Measurements from ENCODE around the gene MAP7.
"Not testable (repeated sequence)": the region's sequence is repeated elsewhere in the genome, so short reads cannot be mapped to it uniquely, and the experiment has no call there.

The MAP7 gene

GRCh38 chr6:136468711-136469110 lies 81.5 kb downstream of the MAP7 start:
- DNase-seq (ENCODE audit: low spot score), result no peak

GRCh38 chr6:136467186-136467585 lies 83.0 kb downstream of the MAP7 start:
- no peak for DNase-seq (ENCODE audit: low spot score)

- DNase-seq (ENCODE audit: low spot score), result no peak
Measured at GRCh38 chr6:136466777-136467176, 83.4 kb downstream of the MAP7 start.

- DNase-seq (ENCODE audit: low spot score), result no peak
Measured at GRCh38 chr6:136465766-136466303, 84.4 kb downstream of the MAP7 start.

GRCh38 chr6:136464874-136465273 lies 85.3 kb downstream of the MAP7 start:
- no peak for DNase-seq (ENCODE audit: low spot score)

- no peak for DNase-seq (ENCODE audit: low spot score)
Measured at GRCh38 chr6:136464148-136464547, 86.1 kb downstream of the MAP7 start.

GRCh38 chr6:136463743-136464142 lies 86.5 kb downstream of the MAP7 start:
- no peak for DNase-seq (ENCODE audit: low spot score)

- DNase-seq (ENCODE audit: low spot score), result no peak
Measured at GRCh38 chr6:136446579-136447187, 103.5 kb downstream of the MAP7 start.

- no peak for DNase-seq (ENCODE audit: low spot score)
Measured at GRCh38 chr6:136446145-136446544, 104.1 kb downstream of the MAP7 start.

- no peak for DNase-seq (ENCODE audit: low spot score)
Measured at GRCh38 chr6:136445063-136445462, 105.2 kb downstream of the MAP7 start.

- DNase-seq (ENCODE audit: low spot score), result no peak
Measured at GRCh38 chr6:136440203-136440602, 110.0 kb downstream of the MAP7 start.

- no peak for DNase-seq (ENCODE audit: low spot score)
Measured at GRCh38 chr6:136439514-136440190, 110.6 kb downstream of the MAP7 start.

GRCh38 chr6:136438441-136438840 lies 111.8 kb downstream of the MAP7 start:
- no peak for DNase-seq (ENCODE audit: low spot score)

- no peak for DNase-seq (ENCODE audit: low spot score)
Measured at GRCh38 chr6:136437246-136437645, 113.0 kb downstream of the MAP7 start.

GRCh38 chr6:136435101-136435500 lies 115.1 kb downstream of the MAP7 start:
- no peak for DNase-seq (ENCODE audit: low spot score)

- DNase-seq (ENCODE audit: low spot score), result not testable (repeated sequence)
Measured at GRCh38 chr6:136431306-136431705, 118.9 kb downstream of the MAP7 start.

GRCh38 chr6:136429264-136430065 lies 120.8 kb downstream of the MAP7 start:
- DNase-seq (ENCODE audit: low spot score), result no peak

- no peak for DNase-seq (ENCODE audit: low spot score)
Measured at GRCh38 chr6:136427378-136427717, 122.9 kb downstream of the MAP7 start.

- no peak for DNase-seq (ENCODE audit: low spot score)
Measured at GRCh38 chr6:136426627-136427377, 123.4 kb downstream of the MAP7 start.

- DNase-seq (ENCODE audit: low spot score), result no peak
Measured at GRCh38 chr6:136425793-136426192, 124.4 kb downstream of the MAP7 start.

- DNase-seq (ENCODE audit: low spot score), result no peak
Measured at GRCh38 chr6:136424901-136425300, 125.3 kb downstream of the MAP7 start.

GRCh38 chr6:136424450-136424849 lies 125.8 kb downstream of the MAP7 start:
- no peak for DNase-seq (ENCODE audit: low spot score)
